Activated T-cell treated with anti-CD3 and anti-CD28 coated beads, Interleukin-2, amount 50 U/mL, for 4 hours (primary cell): Measurements from ENCODE around the gene ARPC4. TPM values are rescaled to one million over a fixed set of nuclear protein-coding genes. Genes with fewer than 3 reads are reported as not detected.

Experiments used
- ATAC-seq, 2 donors: fragments of 200-7000 bp; cut with Tn5 transposase; one replicate each; pipeline ENCODE4 v1.10.0; 2021
- DNase-seq: peaks from one replicate; pipeline ENCODE4 v3.0.0-alpha.2; 2020
- H3K27me3 Mint-ChIP-seq: one replicate; pipeline ENCODE4 v1.8.0; 2021; ENCODE audit warnings: low read depth, mixed read lengths
- H3K36me3 Mint-ChIP-seq: one replicate; pipeline ENCODE4 v1.8.0; 2022; ENCODE audit warnings: mixed read lengths; ENCODE audit not compliant: insufficient read depth
- H3K4me1 Mint-ChIP-seq: one replicate; pipeline ENCODE4 v1.8.0; 2021; ENCODE audit warnings: low read depth, mixed read lengths
- H3K4me3 Mint-ChIP-seq: one replicate; pipeline ENCODE4 v1.8.0; 2021; ENCODE audit warnings: mild to moderate bottlenecking, moderate library complexity, mixed read lengths
- H3K9me3 Mint-ChIP-seq: one replicate; pipeline ENCODE4 v1.8.0; 2021; ENCODE audit warnings: mixed read lengths
- total RNA-seq, 3 donors: library from RNA; stranded (reverse); gene quantifications; one replicate each; pipeline ENCODE4 v1.2.1, GENCODE V29; 2021

The ARPC4 gene
- total RNA-seq, 3 donors from 2014 or later: 257 to 268 (median 264) TPM

- H3K9me3 Mint-ChIP-seq: no peaks in the 10 kb centered on the region
- peaks cover 14% of the 10 kb centered on the region for H3K36me3 Mint-ChIP-seq
- H3K27me3 Mint-ChIP-seq: no peaks in the 10 kb centered on the region
- no peak for DNase-seq
- no peak for ATAC-seq
- H3K4me1 Mint-ChIP-seq: peaks cover 39% of the 10 kb centered on the region
- peak overlapping the region; percentile 89 for H3K4me3 Mint-ChIP-seq
Observed at GRCh38 chr3:9810433-9810770, 17.5 kb downstream of the ARPC4 start.

DNA sequence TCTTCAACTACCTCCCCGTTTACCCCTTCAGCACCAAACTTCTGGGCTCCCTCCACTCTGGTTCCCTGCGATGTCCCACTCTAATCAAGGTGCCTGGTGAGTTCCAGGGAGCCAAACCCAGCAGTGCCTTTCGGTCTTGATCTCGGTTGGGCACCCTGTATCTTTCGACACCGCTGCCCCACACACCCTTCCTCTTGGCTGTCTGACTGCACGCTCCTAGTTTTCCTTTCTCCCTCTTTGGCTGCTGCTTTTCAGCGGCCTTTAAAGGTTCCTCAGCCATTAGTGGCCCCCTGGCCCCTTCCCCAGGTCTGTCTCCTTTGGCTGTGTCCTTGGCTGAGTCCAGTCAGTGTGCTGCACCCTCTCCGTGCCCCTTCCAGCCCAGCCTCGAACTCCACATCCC lies 18.0 kb downstream of the ARPC4 start:
- ATAC-seq: no peak
- Mint-ChIP-seq H3K4me3 (peak overlapping the region; percentile 89), H3K9me3 (no peaks in the 10 kb centered on the region), H3K27me3 (no peaks in the 10 kb centered on the region), H3K4me1 (peaks cover 39% of the 10 kb centered on the region), H3K36me3 (peaks cover 14% of the 10 kb centered on the region)
- no peak for DNase-seq

- peaks cover 5% of the 10 kb centered on the region for H3K36me3 Mint-ChIP-seq
- no peak overlapping the region for H3K4me3 Mint-ChIP-seq
- no peaks in the 10 kb centered on the region for H3K27me3 Mint-ChIP-seq
- no peak for DNase-seq
- H3K4me1 Mint-ChIP-seq: peaks cover 33% of the 10 kb centered on the region
- no peaks in the 10 kb centered on the region for H3K9me3 Mint-ChIP-seq
- ATAC-seq: no peak
Observed at GRCh38 chr3:9812870-9813483, 20.1 kb downstream of the ARPC4 start.

- H3K4me3 Mint-ChIP-seq: no peak overlapping the region
- H3K36me3 Mint-ChIP-seq: peaks cover 4% of the 10 kb centered on the region
- H3K4me1 Mint-ChIP-seq: peaks cover 11% of the 10 kb centered on the region
- H3K9me3 Mint-ChIP-seq: no peaks in the 10 kb centered on the region
- ATAC-seq (no peak), DNase-seq (no peak)
- H3K27me3 Mint-ChIP-seq: no peaks in the 10 kb centered on the region
Observed at GRCh38 chr3:9815986-9816385, 23.1 kb downstream of the ARPC4 start.

GRCh38 chr3:9817436-9817835 lies 24.6 kb downstream of the ARPC4 start:
- no peaks in the 10 kb centered on the region for H3K27me3 Mint-ChIP-seq
- no peak for DNase-seq
- peaks cover 2% of the 10 kb centered on the region for H3K4me1 Mint-ChIP-seq
- no peak overlapping the region for H3K4me3 Mint-ChIP-seq
- no peaks in the 10 kb centered on the region for H3K9me3 Mint-ChIP-seq
- peaks cover 4% of the 10 kb centered on the region for H3K36me3 Mint-ChIP-seq
- ATAC-seq: no peak

DNA sequence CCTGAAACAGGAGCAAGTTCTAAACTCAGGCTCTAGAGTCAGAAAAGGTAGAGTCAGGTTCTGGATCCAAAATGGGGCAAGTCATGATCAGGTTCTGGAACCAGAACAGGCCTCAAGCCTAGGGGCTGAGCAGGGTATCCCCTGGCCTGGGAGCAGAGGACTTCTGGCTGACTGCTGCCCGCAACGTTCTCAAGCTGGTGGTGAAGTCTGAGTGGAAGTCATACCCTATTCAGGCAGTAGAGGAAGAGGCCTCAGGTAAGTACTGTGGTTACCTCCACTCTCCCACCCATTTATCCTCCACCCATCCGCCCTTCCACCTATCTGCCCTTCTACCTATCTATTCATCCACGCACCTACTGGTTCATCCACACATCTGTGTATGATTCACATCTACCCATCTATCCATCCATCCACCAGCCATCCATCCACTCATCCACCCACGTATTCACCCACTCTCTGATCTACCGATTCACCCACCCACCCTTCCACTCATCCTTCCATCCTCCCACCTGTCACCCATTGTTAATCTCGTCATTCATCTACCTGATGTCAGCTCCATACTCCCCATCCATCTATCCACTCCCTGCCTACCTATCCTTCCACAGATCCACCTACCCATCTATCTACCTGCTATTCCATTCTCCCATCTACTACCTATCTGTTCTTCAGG lies 25.9 kb downstream of the ARPC4 start:
- peaks cover 2% of the 10 kb centered on the region for H3K4me1 Mint-ChIP-seq

DNA sequence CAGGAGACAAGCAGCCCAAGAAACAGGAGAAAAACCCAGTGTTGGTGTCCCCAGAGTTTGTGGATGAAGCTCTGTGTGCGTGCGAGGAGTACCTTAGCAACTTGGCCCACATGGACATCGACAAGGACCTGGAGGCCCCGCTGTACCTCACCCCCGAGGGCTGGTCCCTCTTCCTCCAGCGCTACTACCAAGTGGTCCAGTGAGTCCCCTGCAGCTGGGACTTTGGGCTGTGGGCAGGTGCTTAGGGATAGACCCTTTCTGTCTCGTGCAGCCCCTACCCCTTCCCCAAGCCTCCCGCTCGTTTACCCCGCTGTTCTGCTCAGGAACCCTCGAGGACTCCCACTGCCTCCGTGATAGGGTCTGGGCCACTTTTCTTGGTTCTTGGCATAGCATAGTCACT lies 27.7 kb downstream of the ARPC4 start:
- no peak overlapping the region for H3K4me3 Mint-ChIP-seq
- peaks cover 2% of the 10 kb centered on the region for H3K4me1 Mint-ChIP-seq
- no peak for DNase-seq

More for the DNA sequence above, 25.9 kb downstream of the ARPC4 start:
- Mint-ChIP-seq H3K36me3 (peaks cover 4% of the 10 kb centered on the region), H3K27me3 (no peaks in the 10 kb centered on the region), H3K4me3 (no peak overlapping the region), H3K9me3 (no peaks in the 10 kb centered on the region)
- DNase-seq (no peak), ATAC-seq (no peak)

DNA sequence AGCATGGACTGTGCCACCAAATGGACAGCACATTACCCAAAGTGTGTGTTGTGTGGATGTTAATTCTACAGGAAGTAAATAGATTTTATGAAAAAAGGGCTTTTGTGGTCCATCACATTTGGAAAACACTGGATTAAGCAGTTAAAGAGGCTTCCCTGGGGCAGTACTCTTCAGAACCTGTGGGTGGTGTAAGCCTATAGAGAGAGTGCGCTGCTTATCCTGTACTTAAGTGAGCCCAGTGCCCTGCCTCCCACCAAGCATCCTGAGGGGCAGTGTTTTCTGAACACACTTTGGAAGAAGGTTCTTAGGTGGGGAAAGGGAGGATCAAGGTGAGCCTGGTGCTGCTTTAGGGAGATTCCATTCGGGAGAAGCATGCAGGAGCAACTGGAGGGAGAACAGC lies 28.1 kb downstream of the ARPC4 start:
- Mint-ChIP-seq H3K9me3 (no peaks in the 10 kb centered on the region), H3K4me3 (no peak overlapping the region), H3K36me3 (peaks cover 4% of the 10 kb centered on the region), H3K4me1 (peaks cover 2% of the 10 kb centered on the region), H3K27me3 (no peaks in the 10 kb centered on the region)
- peak in 1 of 2 donors; percentile 66 for ATAC-seq
- DNase-seq: no peak

More for the DNA sequence above, 27.7 kb downstream of the ARPC4 start:
- Mint-ChIP-seq H3K27me3 (no peaks in the 10 kb centered on the region), H3K9me3 (no peaks in the 10 kb centered on the region), H3K36me3 (peaks cover 4% of the 10 kb centered on the region)
- ATAC-seq: no peak

- no peaks in the 10 kb centered on the region for H3K36me3 Mint-ChIP-seq
- no peaks in the 10 kb centered on the region for H3K9me3 Mint-ChIP-seq
- no peak overlapping the region for H3K4me3 Mint-ChIP-seq
- ATAC-seq (no peak), DNase-seq (no peak)
- no peaks in the 10 kb centered on the region for H3K4me1 Mint-ChIP-seq
- H3K27me3 Mint-ChIP-seq: no peaks in the 10 kb centered on the region
Observed at GRCh38 chr3:9825451-9826040, 32.7 kb downstream of the ARPC4 start.

DNA sequence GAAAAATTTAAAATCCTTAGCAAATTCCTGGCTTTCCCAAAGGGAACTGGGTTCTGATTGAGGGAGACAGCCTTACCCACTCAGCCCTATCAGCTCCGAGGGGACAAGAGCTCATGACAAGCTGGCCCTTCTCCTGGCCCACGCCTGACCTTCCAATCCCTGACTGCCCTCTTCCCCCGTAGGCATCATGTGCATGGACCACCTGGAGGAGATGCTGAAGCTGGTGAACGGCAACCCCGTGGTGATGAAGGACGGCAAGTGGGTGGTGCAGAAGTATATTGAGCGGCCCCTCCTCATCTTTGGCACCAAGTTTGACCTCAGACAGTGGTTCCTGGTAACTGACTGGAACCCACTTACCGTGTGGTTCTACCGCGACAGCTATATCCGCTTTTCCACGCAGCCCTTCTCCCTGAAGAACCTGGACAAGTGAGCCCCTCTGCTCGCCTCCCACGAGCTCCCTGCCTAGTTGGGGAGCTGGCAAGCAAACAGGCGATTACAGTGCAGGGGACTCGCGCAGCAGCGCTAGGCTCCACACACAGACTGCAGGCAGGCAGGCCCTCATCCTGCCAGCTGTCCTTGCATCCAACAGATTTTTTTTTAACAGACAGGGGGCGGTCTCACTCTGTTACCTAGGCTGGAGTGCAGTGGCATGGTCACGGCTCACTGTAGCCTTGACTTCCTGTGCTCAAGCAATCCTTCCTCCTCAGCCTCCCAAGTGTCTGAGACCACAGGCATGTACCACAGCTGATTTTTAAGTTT lies 34.1 kb downstream of the ARPC4 start:
- Mint-ChIP-seq H3K9me3 (no peaks in the 10 kb centered on the region), H3K36me3 (peaks cover 2% of the 10 kb centered on the region), H3K4me3 (no peak overlapping the region), H3K27me3 (no peaks in the 10 kb centered on the region), H3K4me1 (peaks cover 6% of the 10 kb centered on the region)
- ATAC-seq (peak in 1 of 2 donors; percentile 57), DNase-seq (no peak)

DNA sequence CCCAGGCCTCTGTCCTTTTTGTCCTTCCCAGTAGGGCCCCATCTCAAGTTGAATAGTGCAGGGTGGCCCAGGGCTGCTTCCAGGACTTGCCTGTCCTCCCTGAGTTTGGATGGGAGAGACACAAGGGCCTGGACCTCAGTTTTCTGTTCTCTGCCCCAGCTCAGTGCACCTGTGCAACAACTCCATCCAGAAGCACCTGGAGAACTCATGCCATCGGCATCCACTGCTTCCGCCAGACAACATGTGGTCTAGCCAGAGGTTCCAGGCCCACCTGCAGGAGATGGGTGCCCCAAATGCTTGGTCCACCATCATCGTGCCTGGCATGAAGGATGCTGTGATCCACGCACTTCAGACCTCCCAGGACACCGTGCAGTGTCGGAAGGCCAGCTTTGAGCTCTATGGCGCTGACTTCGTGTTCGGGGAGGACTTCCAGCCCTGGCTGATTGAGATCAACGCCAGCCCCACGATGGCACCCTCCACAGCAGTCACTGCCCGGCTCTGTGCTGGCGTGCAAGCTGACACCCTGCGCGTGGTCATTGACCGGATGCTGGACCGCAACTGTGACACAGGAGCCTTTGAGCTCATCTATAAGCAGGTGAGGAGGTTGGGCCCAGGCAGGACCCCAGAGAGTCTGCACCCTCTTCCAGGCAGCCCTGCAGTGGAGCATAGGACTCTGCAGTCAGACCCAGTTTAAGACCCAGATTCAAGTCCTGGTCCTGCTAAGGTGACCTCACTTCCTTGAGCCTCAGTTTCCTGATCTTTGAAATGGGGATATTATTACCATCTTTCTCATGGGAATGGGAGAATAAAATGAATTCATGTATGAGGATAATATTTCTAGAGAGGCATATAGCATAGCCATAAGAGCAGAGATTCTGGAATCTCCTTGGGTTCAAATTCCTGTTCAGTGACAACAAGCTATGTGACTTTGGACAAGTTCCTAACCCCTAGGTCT lies 36.2 kb downstream of the ARPC4 start:
- Mint-ChIP-seq H3K4me3 (no peak overlapping the region), H3K27me3 (no peaks in the 10 kb centered on the region), H3K36me3 (peaks cover 3% of the 10 kb centered on the region), H3K9me3 (no peaks in the 10 kb centered on the region), H3K4me1 (peaks cover 6% of the 10 kb centered on the region)
- DNase-seq (no peak), ATAC-seq (no peak)

DNA sequence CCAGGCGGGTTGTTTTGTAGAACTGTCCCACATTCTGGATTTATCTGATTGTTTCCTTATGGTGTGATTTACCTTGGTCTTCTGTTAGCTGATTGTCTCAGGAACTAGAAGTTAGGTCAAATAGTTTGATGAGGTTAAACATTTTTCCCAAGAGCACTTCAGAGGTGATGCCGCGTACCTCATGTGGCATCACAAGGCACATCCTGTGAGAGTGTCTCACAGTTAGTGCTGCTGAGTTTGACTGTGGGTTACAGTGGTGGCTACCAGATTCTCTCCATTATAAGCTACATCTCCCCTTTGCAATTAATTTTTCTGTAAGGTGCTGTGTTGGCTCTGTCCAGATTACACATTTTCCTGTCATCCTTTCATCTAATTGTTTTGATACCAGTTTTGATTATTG lies 38.4 kb downstream of the ARPC4 start:
- ATAC-seq (no peak), DNase-seq (no peak)
- Mint-ChIP-seq H3K27me3 (no peaks in the 10 kb centered on the region), H3K4me3 (no peak overlapping the region), H3K4me1 (peaks cover 6% of the 10 kb centered on the region), H3K9me3 (no peaks in the 10 kb centered on the region), H3K36me3 (peaks cover 8% of the 10 kb centered on the region)

DNA sequence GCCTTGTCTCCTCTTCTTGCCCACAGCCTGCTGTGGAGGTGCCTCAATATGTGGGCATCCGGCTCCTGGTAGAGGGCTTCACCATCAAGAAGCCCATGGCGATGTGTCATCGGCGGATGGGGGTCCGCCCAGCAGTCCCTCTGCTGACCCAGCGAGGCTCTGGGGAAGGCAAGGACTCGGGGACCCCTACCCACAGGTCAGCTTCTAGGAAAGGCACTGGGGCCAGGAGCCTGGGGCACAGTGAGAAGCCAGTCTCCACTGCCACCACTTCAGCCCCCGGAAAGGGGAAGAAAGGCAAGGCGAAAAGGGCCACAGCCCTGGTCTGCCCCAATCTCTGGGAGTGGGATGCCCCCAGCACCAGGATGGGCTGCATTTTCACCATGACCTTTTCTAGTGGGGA lies 40.2 kb downstream of the ARPC4 start:
- H3K4me3 Mint-ChIP-seq: no peak overlapping the region
- no peak for DNase-seq
- ATAC-seq: no peak
- H3K9me3 Mint-ChIP-seq: no peaks in the 10 kb centered on the region
- peaks cover 8% of the 10 kb centered on the region for H3K36me3 Mint-ChIP-seq
- peaks cover 6% of the 10 kb centered on the region for H3K4me1 Mint-ChIP-seq
- H3K27me3 Mint-ChIP-seq: no peaks in the 10 kb centered on the region
